ENCODE data around the gene UBA5. TPM values are rescaled to one million over a fixed set of nuclear protein-coding genes. Genes with fewer than 3 reads are reported as not detected.

Gene UBA5
- total RNA-seq, 1 donor from 2014 or later: 36.2 TPM

DNA sequence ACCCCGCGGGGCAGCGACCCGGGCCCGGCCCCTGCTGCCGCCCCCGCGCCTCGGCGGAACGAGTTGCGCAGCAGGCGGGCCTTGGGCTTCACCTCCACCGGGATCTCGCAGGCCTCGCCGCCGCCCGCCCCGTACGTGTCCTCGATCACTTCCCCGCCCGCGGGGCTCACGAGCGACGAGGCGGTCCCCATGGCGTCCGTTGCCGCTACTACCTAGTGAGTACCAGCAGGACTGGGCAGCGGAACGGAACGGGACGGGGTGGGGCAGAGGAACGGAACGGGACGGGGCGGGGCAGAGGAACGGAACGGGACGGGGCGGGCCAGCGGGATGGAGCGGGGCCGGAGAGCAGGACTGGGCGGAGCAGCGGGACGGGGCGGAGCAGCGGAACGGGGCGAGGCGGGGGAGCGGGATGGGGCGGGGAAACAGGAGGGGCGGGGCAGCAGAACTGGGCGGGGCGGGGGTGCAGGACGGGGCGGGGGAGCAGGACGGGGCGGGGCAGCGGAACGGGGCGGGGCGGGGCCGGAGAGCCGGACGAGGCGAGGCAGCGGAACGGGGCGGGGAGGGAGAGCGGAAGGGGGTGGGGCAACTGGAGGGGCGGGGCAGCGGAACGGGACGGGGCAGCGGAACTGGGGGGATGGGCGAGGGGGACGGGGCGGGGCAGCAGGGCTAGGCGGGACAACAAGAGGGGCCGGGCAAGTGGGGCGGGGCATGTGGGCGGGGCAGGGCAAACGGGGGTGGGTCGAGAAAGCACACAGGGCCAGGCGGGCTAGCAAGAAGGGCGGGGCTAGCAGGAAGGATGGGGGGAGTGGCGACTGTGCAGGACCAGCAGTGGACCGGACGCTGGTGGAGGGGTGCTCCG lies 62.3 kb downstream of the UBA5 start, which contains the start of gene NPHP3:
Gene NPHP3, minus strand, starts transcription at position 245 of the 859 bp plus-strand sequence. Its CDS starts 54 bp downstream, at position 191.
- H3K4me1 Mint-ChIP-seq (ENCODE audit: low read depth, unreplicated experiment): peaks cover 24% of the 10 kb centered on the region
- peak within 1 kb of the TSS; percentile 98 for H3K4me3 Mint-ChIP-seq (ENCODE audit: unreplicated experiment)
- peaks cover 23% of the 10 kb centered on the region for H3K79me2 ChIP-seq (ENCODE audit: insufficient read depth, low read length)
- H3K27ac ChIP-seq (ENCODE audit: low read depth, low read length): peak within 1 kb of the TSS; percentile 90
- H3K36me3 ChIP-seq (ENCODE audit: insufficient read depth, low read length): no peaks in the 10 kb centered on the region
- peaks cover 4% of the 10 kb centered on the region for H3K36me3 Mint-ChIP-seq (ENCODE audit: low read depth, unreplicated experiment)
- peak within 1 kb of the TSS; percentile 93 for H2AFZ ChIP-seq (ENCODE audit: low read depth, low read length)
- DNase-seq (ENCODE audit: low read depth) (peak; percentile 88), FAIRE-seq (no peak)
- TF ChIP-seq EZH2 (IDR thresholded peaks at IDR 0.05; ENCODE audit: insufficient read depth, low read length): no peak
- TF ChIP-seq, protein P1, sequence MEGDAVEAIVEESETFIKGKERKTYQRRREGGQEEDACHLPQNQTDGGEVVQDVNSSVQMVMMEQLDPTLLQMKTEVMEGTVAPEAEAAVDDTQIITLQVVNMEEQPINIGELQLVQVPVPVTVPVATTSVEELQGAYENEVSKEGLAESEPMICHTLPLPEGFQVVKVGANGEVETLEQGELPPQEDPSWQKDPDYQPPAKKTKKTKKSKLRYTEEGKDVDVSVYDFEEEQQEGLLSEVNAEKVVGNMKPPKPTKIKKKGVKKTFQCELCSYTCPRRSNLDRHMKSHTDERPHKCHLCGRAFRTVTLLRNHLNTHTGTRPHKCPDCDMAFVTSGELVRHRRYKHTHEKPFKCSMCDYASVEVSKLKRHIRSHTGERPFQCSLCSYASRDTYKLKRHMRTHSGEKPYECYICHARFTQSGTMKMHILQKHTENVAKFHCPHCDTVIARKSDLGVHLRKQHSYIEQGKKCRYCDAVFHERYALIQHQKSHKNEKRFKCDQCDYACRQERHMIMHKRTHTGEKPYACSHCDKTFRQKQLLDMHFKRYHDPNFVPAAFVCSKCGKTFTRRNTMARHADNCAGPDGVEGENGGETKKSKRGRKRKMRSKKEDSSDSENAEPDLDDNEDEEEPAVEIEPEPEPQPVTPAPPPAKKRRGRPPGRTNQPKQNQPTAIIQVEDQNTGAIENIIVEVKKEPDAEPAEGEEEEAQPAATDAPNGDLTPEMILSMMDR (IDR thresholded peaks at IDR 0.05; ENCODE audit: insufficient read depth, low read depth, low read length): no peak
- H3K9ac ChIP-seq (ENCODE audit: low read length): peak within 1 kb of the TSS; percentile 92
- H4K20me1 ChIP-seq (ENCODE audit: insufficient read depth, low read length): peaks cover 16% of the 10 kb centered on the region
- no peaks in the 10 kb centered on the region for H3K9me3 Mint-ChIP-seq (ENCODE audit: unreplicated experiment)
- peak within 1 kb of the TSS; percentile 91 for H3K27ac Mint-ChIP-seq (ENCODE audit: unreplicated experiment)
- peaks cover 13% of the 10 kb centered on the region for H3K4me1 ChIP-seq (ENCODE audit: insufficient read depth, low read length)
- H3K4me2 ChIP-seq (ENCODE audit: low read length): peak within 1 kb of the TSS; percentile 93
- peak within 1 kb of the TSS; percentile 86 for H3K4me3 ChIP-seq (ENCODE audit: insufficient read depth, low read depth, low read length)
- no peaks in the 10 kb centered on the region for H3K27me3 Mint-ChIP-seq (ENCODE audit: low read depth, unreplicated experiment)
- H3K27me3 ChIP-seq (ENCODE audit: insufficient read depth, low read length): no peaks in the 10 kb centered on the region
- H3K9me3 ChIP-seq (ENCODE audit: insufficient read depth, low read depth, low read length): no peaks in the 10 kb centered on the region

DNA sequence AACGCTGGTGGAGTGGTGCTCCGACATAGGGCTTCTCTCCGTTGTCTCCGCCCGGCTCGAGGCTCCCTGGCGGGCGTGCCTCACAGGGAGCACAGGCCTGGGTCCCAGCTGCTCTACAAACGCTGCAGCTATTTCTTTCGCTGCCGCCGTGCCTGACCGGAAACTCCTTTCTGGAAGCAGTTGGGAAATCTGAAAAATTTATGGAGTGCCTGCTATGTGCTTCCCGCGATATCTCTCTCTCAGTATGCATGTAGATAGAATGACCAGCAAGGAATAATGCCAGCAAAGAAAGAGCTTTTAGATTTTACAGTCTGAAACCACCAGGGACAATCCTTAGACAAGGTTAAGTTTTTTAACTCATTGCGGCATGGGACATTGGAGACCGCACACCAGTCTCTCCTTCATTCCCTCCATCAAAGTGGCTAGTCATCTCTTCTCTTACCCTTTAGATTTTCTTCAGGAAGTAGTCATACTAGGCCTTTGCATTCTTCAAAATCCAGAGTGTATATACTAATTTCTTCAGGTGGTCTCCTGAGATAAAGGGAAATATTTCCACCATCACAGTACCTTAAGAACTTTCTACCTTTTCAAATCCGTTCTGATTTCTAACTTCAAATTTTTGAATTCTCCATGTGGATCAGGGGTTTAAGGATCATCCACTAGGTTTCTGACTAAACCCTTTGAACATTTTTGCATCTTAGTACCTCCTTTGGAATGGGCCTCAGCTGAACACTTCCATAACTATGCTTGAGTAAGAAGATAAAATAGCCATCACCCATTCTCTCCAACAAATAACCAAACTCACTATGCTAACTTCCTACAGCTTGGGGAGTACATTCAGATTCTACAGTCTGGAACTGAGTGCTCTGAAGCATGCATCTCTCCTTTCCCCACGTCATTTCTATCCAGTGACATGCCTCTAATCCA lies 63.2 kb downstream of the UBA5 start:
- TF ChIP-seq EZH2 (IDR thresholded peaks at IDR 0.05; ENCODE audit: insufficient read depth, low read length): no peak
- TF ChIP-seq, protein P1 (IDR thresholded peaks at IDR 0.05; ENCODE audit: insufficient read depth, low read depth, low read length): no peak
- peaks cover 16% of the 10 kb centered on the region for H4K20me1 ChIP-seq (ENCODE audit: insufficient read depth, low read length)
- Mint-ChIP-seq H3K4me3 (ENCODE audit: unreplicated experiment) (peak overlapping the region; percentile 90), H3K27me3 (ENCODE audit: low read depth, unreplicated experiment) (no peaks in the 10 kb centered on the region), H3K9me3 (ENCODE audit: unreplicated experiment) (no peaks in the 10 kb centered on the region), H3K36me3 (ENCODE audit: low read depth, unreplicated experiment) (peaks cover 3% of the 10 kb centered on the region), H3K4me1 (ENCODE audit: low read depth, unreplicated experiment) (peaks cover 24% of the 10 kb centered on the region), H3K27ac (ENCODE audit: unreplicated experiment) (peak overlapping the region; percentile 42)
- H3K9me3 ChIP-seq (ENCODE audit: insufficient read depth, low read depth, low read length): no peaks in the 10 kb centered on the region
- peak overlapping the region; percentile 69 for H3K4me3 ChIP-seq (ENCODE audit: insufficient read depth, low read depth, low read length)
- no peaks in the 10 kb centered on the region for H3K27me3 ChIP-seq (ENCODE audit: insufficient read depth, low read length)
- peaks cover 13% of the 10 kb centered on the region for H3K4me1 ChIP-seq (ENCODE audit: insufficient read depth, low read length)
- H3K36me3 ChIP-seq (ENCODE audit: insufficient read depth, low read length): no peaks in the 10 kb centered on the region
- H2AFZ ChIP-seq (ENCODE audit: low read depth, low read length): peak overlapping the region; percentile 93
- peak overlapping the region; percentile 55 for H3K27ac ChIP-seq (ENCODE audit: low read depth, low read length)
- peak overlapping the region; percentile 72 for H3K9ac ChIP-seq (ENCODE audit: low read length)
- DNase-seq (ENCODE audit: low read depth) (peak; percentile 72), FAIRE-seq (peak; percentile 54)
- peak overlapping the region; percentile 83 for H3K4me2 ChIP-seq (ENCODE audit: low read length)
- H3K79me2 ChIP-seq (ENCODE audit: insufficient read depth, low read length): peaks cover 23% of the 10 kb centered on the region

Data from astrocyte (in vitro differentiated cells and primary cell).